Measurements from ENCODE around the gene HOXA10. TPM values are rescaled to one million over a fixed set of nuclear protein-coding genes. Genes with fewer than 3 reads are reported as not detected.
A peak's percentile ranks its signal among the peaks of the same experiment; 100 is the strongest.

HOXA10 gene
- total and polyA plus RNA-seq, 7 donors, result 0.81 to 77.5 (median 25.6) TPM; not detected in 1

- Histone ChIP-seq H3K36me3 (ENCODE audit: insufficient read depth in 1 of 2, low read depth in 1 of 2) (no peaks in the 10 kb centered on the region), H3K9me3 (no peaks in the 10 kb centered on the region), H3K27ac (peak overlapping the region; percentile 91), H3K4me1 (peaks cover 15% of the 10 kb centered on the region), H3K27me3 (ENCODE audit: insufficient read depth in 3 of 3, low read length in 2 of 3) (no peaks in the 10 kb centered on the region), H3K4me3 (peak overlapping the region; percentile 84)
- DNase-seq (peak; percentile 12 to 56), ATAC-seq (peak in 3 of 4 donors; percentile 0 to 2 (median 1))
- intact Hi-C loops (cut with DNase I), result loop anchor here (5.0 to 10.0 kb wide), 2 partner anchors 955 to 1272 kb away; partner anchors contain the start of genes CBX3 (in 1 of the 2) and HNRNPA2B1 (in 1 of the 2)
- 41 to 50% (median 43%) methylated on average over 30 of the region's 30 CpGs for WGBS, 3 donors
- TF ChIP-seq CTCF (IDR thresholded peaks at IDR 0.05), result no peak
Observed at GRCh38 chr7:27156916-27157701, 17.0 kb downstream of the HOXA10 start.

GRCh38 chr7:27156508-27156898 lies 17.6 kb downstream of the HOXA10 start, which contains the start of gene HOXA7:
TSS of gene HOXA7 (minus strand) at chr7:27156675. CDS start at chr7:27156545, 130 bp downstream.
- H3K27me3 ChIP-seq (ENCODE audit: insufficient read depth in 3 of 3, low read length in 2 of 3), result no peaks in the 10 kb centered on the region
- TF ChIP-seq CTCF (IDR thresholded peaks at IDR 0.05), result no peak
- DNase-seq (peak; percentile 82 to 93), ATAC-seq (peak; percentile 72 to 79 (median 78))
- no peaks in the 10 kb centered on the region for H3K36me3 ChIP-seq (ENCODE audit: insufficient read depth in 1 of 2, low read depth in 1 of 2)
- intact Hi-C loops (cut with DNase I), result loop anchor here (5.0 to 10.0 kb wide), 2 partner anchors 954 to 1272 kb away; partner anchors contain the start of genes CBX3 (in 1 of the 2) and HNRNPA2B1 (in 1 of the 2)
- 1% methylated on average over 27 to 33 of the region's 33 CpGs for WGBS, 3 donors
- peak within 1 kb of the TSS; percentile 84 for H3K4me3 ChIP-seq
- H3K27ac ChIP-seq, result peak within 1 kb of the TSS; percentile 91
- H3K9me3 ChIP-seq, result no peaks in the 10 kb centered on the region
- peaks cover 15% of the 10 kb centered on the region for H3K4me1 ChIP-seq

- H3K27ac ChIP-seq, result peak overlapping the region; percentile 91
- H3K36me3 ChIP-seq (ENCODE audit: insufficient read depth in 1 of 2, low read depth in 1 of 2), result no peaks in the 10 kb centered on the region
- DNase-seq (peak; percentile 54 to 80), ATAC-seq (peak; percentile 36 to 57 (median 44))
- no peak for TF ChIP-seq CTCF (IDR thresholded peaks at IDR 0.05)
- intact Hi-C loops (cut with DNase I), result loop anchor here (5.0 to 10.0 kb wide), 2 partner anchors 954 to 1271 kb away; partner anchors contain the start of genes CBX3 (in 1 of the 2) and HNRNPA2B1 (in 1 of the 2)
- WGBS, 3 donors, result 1% methylated on average over 48 to 63 of the region's 63 CpGs
- no peaks in the 10 kb centered on the region for H3K9me3 ChIP-seq
- peak overlapping the region; percentile 84 for H3K4me3 ChIP-seq
- no peaks in the 10 kb centered on the region for H3K27me3 ChIP-seq (ENCODE audit: insufficient read depth in 3 of 3, low read length in 2 of 3)
- H3K4me1 ChIP-seq, result peaks cover 12% of the 10 kb centered on the region
Observed at GRCh38 chr7:27155816-27156507, 18.2 kb downstream of the HOXA10 start.

- Histone ChIP-seq H3K36me3 (ENCODE audit: insufficient read depth in 1 of 2, low read depth in 1 of 2) (no peaks in the 10 kb centered on the region), H3K4me3 (peak overlapping the region; percentile 84), H3K4me1 (peaks cover 12% of the 10 kb centered on the region), H3K27ac (peak overlapping the region; percentile 91), H3K9me3 (no peaks in the 10 kb centered on the region), H3K27me3 (ENCODE audit: insufficient read depth in 3 of 3, low read length in 2 of 3) (no peaks in the 10 kb centered on the region)
- ATAC-seq, result no peak
- peak; percentile 17 to 52 for DNase-seq
- 61 to 72% (median 69%) methylated on average over 48 of the region's 48 CpGs for WGBS, 3 donors
- TF ChIP-seq CTCF (IDR thresholded peaks at IDR 0.05), result no peak
- intact Hi-C loops (cut with DNase I), result loop anchor here (5.0 to 10.0 kb wide), 2 partner anchors 953 to 1270 kb away; partner anchors contain the start of genes CBX3 (in 1 of the 2) and HNRNPA2B1 (in 1 of the 2)
Observed at GRCh38 chr7:27154901-27155815, 19.0 kb downstream of the HOXA10 start.
